HG03139 (cell line): ENCODE data around the gene LBR.

Experiments
- ATAC-seq: cut with Tn5 transposase; IDR thresholded peaks from one replicate; pipeline ENCODE4 v1.9.1; 2021; ENCODE audit not compliant: unreplicated experiment

Gene LBR

DNA sequence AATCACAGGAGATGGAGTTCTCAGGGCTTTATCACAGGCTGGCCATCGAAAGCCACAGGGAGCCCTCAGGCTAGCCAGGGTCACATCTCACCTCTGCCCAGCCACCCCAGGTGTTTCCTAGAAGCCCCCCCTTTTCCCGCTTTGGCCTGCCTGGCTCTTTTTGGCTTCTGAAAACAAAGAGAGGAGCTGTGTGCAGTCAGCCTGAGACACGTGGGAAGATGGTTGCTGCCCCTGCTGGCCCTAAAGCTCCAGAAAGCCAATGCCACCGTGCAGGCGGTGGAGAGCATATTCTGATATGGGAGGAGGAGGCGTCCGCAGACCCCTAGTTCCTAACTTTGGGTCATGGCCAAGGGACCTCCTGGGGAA, 18.7 kb upstream of the LBR start:
- no peak for ATAC-seq

DNA sequence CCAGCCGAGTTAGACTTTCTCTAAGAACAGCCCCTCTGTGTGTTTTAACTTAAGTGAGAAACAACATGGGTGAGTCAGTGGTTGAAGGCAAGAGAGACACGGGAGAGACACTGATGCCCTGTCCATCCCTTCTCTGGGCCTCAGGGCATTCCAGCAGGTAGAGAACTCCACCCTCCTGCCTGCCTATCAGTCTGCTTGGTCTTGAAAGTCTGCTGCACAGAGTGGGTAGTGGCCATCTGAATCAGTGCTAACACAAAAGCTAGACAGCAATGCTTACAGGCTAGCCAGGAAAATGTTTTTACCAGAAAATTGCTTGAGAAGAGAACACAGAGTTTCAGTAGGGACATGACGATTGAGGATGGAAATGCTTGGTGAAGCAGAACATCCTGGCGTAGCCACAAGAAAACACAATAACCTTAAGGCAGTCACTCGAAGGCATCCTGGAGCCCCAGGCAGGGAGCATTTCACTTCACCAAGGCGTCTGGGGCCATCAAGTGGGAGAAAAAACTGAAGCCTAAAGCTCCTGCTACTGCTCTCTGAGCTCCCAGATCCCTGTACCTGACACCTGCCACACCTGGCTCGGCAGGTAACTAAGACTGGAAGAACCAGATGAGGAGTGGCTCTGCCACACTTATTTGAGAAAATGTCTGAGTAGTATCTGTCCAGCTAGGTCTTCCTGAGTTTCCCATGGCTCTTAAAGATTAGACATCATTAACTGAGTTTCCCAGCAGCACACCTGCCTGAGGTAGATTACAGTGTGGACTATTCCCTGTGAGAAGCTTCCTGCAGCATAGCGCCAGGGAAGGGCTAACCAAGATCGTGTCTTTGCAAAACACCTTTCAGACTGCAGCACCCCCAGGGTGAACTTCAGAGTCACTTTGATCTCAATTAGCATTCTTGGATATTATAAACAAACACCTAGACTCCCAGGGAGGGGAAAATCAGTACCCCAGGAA, 18.1 kb upstream of the LBR start:
- ATAC-seq = no peak

DNA sequence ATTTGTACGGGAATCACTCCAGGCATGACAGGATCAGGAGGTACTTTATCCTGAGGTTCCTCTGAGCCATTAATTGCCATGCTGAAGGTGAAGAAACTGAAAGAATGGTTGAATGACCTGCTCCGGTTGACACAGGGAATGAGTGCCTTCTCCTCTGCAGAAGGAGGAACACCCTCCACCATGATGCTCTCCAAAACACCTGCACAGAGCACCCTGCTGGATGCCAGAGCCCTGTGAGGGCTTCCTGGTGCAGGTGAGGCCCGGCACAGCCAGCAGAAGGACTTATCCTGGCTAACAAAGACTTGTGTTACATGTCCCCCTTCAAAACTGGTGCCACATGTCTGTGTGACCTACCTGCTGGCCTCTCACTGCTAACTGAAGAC, 14.3 kb upstream of the LBR start:
- no peak for ATAC-seq

DNA sequence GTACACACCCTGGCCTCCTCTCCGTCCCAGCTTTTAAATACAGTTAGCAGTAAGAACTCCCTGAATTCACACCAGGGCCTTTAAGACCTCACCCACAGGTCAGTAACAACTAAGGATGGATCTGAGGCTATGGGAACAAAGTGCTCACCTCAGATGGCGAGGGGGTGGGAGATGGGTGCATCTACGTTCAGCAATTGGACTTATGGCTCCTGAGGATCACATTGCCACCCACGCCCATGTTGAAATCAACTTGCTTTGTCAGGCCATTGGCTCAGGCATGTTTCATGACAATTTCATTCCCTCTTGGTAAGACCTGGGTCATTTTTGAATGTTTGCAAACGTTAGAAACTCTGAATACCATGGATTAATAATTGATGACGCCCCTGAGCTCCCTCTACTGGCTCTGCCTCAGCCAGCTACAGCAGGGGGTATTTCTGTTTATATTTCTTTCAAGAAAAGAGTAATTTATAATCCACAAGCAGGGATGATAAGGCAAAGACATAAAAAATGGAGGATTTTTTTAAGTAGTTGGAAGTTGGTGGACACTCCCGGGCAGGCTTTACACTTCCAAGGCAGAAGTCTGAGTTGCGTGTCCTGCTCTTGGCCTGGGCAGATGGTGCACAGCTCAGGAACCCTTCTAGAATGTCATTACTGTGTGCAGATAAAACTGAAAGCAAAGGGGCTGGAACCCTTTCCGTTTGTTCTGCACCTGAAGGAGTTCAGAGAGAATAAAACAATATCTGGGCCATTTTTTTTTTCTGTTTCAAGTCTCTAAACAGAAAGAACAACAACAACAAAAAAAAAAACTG, 13.7 kb upstream of the LBR start:
- ATAC-seq = peak; percentile 41

DNA sequence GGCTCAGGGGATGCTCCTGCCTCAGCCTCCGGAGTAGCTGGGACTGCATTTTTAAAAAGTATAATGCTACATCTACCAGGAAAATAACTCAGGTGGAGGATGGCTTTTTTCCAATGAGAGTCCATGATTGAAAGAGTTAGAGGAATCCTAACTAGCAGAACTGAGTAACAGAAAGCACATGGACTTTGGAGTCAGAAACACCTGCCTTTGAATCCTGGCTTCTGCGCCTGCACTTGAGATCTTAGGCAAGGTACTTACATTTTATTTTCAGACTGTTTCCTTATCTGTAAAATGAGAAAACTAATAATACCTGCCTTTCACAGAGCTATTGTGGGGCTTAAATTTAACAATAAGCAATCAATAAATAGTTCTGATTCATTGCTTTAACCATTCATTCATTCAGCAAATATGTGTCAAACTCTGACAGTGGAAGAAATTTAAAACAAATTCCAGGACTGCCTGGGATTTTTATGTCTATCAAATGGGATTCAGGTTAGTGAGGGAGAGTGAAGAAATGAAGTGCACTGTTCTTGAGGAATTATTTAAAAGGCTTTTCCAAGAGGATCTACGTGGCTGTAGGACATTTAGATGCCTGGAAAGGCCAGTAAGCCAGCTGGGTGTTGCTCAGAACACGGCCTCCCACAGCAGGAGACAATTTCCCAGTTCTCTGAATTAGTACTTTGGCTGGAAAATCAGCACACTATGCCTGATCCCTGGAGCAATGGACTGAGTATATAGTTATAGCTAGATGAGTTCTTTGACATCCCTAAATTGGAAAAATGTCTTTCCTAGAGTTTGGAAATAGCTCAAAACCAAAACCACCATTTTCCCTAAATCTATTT, 12.8 kb upstream of the LBR start:
- no peak for ATAC-seq

DNA sequence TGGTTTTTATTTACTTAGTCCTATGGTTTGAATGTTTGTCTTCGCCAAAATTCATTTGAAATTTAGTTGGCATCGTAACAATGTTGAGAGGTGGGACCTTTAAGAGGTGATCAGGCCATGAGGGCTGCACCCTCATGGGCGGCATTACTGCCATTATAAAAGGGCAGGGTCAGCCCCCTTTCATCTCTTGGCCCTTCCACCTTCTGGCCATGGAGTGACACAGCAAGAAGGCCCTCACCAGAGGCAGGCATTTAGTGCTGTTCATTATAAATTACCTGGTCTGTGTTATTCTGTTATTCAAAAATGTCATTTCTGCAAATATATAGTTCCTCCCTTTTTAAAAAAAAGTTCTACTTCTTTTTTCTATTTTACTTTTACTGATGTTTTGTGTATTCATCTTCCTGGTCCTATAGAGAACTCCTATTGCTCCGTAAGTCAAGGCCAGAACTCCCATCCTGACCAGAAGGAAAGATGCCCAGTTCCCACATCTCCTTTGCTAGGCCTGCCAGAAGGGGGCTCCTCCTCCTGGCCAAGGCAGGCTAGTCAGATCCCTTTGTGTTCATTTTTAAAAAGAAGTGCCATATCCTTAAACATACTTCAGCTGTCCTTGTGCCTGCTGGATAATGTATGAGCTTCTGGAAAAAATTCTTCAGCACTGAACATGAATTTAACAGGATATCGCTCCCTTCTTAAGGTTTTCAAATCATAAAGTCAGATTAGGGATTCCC, 10.0 kb upstream of the LBR start:
- no peak for ATAC-seq

DNA sequence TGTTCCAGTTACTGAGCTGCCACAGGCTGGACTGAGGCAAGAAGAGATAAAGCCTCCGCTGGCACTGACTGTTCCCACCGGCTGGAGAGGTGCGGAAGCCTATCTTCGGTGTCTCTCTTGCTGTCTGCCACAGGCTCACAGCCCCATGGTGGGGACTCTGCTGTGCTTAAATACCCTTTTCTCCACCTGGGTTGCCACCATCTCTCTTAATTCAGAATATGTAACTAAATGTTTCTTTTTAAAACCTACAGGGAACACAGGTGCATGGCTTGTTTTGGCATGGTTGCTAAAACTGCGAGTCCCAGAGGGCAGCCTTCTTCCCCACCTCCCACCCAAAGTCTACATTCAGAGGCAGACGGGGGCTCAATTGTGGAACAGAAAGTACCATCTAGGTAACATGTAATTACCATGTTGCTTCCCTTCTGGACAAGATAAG, 8.1 kb upstream of the LBR start:
- peak; percentile 67 for ATAC-seq

DNA sequence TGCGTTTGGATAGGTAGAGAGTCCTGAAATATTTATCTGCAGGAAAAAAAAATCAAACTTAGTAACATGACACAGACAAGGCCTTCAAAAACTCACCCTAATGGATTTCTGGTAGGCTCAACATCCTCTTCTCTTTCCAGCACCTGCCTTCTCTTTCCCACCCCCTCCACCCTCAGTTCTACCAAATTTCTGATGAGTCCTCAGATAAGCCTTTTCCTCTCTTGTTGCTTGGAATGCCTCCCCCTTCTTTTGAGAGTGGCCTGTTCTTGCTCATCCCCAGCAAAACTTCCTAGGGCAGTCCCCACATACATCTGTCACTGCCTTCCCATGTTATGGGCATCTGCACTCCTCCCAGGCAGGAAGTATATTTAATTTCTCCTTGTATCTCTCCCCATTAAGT, 7.6 kb upstream of the LBR start:
- ATAC-seq = peak; percentile 21

DNA sequence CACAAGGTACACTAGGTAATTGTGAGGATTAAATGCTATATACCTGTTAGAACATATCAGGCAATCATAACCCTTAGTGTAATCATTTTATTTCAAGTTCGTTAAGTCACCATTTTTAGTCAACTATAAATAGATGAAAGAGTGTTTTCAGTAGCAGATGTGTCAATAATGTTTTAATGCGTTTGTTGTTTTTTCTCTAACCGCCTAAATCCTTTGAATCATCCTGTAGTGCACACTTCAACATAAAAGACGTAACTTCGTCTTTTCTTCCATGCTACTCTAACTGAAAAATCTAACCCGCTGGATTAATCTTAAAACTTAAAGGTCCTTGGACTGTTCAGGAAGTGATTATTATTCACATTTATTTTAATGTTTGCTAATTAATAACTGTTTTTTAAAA, 7.2 kb upstream of the LBR start:
- ATAC-seq = no peak

DNA sequence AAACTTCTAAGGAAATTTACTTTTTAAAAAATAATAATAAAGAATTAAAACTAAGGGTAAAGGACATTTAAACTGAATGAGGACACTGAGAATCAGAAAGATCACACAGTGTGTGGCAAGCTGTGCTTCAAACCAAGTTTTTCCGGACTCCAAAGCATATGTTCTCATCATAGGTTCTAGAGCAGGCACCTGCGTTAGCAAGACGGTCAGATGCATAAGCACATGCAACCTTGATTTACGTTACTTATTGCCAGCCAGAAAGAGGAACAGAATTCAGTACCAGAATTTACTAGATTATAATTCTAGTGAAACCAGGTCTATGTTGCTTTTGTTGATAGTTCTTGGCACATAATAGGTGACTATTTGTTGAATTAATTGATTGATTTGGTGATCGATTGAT, 6.2 kb upstream of the LBR start:
- no peak for ATAC-seq

DNA sequence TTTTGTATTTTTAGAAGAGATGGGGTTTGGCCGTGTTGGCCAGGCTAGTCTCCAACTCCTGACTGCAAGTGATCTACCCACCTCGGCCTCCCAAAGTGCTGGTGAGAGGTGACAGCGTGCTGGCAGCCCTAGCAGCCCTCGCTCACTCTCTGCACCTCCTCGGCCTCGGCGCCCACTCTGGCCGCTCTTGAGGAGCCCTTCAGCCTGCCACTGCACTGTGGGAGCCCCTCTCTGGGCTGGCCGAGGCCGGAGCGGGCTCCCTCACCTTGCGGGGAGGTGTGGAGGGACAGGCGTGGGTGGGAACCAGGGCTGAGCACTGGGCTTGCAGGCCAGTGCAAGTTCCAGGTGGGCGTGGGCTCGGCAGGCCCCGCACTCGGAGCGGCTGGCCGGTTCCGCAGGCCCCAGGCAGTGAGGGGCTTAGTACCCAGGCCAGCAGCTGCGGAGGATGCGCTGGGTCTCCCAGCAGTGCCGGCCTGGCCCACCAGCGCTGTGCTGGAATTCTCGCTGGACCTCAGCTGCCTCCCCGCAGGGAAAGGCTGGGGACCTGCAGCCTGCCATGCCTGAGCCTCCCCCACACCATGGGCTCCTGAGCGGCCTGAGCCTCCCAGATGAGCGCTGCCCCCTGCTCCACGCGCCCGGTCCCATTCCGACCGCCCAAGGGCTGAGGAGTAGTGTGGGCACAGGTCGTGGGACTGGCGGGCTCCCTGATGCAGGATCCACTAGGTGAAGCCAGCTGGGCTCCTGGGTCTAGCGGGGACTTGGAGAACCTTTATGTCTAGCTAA, 3.4 kb upstream of the LBR start:
- ATAC-seq = no peak

DNA sequence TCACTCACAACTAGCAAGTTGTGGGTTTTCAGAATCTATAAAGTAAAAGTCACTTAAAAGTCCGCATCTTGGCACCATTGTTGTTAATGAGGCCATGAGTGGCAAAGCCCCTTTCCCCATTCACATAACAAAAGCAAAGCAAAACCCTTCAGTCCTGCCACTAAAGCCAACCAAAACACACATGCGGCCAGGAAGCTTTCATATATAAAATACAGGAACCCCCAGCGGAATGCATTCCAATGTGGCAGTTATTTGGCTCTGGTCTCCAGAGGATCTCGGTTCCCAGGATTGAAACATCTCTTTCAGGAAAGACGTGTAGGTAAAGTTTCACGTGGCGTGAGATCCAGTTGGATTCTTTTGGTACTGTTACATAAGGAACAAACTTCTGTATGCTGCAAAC, 2.5 kb upstream of the LBR start:
- no peak for ATAC-seq

DNA sequence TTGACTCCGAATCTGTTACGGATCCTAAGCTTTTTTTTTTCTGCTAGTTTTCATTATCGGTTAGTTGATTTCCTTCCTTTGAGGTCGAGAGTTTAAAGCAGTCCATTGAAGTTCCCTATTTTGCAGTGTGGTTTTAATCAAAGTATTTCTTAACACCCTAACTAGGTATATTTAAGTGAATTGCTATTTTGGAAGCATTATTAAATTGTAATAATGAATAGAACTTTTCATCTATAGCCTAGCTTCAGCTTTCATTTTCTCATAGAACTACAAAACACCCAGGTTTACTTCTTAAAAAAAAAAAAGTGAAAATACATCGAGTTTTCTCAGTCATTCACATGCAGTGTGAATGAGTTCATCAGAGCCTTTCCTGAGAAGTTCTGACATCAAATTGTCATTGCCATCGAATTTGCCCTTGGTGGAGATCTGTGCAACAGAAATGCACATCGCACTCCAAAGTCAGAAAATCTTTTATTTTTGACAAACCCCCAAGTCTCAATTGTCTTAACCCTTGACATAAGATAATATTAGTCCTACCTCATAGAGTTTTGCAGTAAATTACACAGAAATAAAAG, 1.1 kb upstream of the LBR start:
- no peak for ATAC-seq

DNA sequence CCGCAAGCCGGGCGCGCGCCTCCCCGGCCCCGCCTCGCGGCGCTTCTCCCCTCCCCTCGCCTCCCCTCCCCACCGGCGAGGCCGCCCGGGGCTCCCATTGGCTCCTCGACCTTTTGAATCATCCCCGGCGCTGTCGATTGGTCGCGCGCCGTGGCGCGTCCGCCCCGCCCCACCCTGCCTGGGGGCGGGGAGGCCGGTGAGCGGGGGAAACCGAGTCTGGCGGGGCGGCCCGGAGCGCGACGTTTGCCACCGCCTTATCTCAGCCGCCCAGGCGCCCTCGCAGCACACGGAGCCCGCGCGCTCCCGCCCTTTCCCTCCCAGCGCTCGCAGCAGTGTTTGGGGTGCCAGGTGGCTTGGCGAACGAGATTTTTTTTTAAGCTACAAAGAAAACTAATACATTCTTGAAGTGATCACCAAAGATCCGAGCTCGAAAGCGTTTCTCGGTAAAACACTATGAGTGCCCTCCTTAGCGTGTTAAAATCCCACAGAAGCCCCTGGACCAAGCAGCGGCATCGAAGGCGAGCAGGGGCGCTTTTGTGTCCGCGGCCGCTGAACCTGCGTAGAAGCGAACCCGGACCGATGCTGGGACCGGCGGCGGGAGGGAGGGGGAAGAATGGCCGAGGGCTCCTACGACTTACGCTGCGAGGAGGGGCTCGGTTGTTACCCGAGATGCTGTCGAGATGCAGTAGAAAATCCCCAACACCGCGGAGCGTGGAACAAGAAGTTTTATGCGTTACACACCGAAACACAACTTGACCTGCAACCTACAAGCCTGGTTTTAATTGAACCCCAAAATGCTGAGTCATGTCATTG, 436 bp upstream of the LBR start:
- peak; percentile 88 for ATAC-seq

DNA sequence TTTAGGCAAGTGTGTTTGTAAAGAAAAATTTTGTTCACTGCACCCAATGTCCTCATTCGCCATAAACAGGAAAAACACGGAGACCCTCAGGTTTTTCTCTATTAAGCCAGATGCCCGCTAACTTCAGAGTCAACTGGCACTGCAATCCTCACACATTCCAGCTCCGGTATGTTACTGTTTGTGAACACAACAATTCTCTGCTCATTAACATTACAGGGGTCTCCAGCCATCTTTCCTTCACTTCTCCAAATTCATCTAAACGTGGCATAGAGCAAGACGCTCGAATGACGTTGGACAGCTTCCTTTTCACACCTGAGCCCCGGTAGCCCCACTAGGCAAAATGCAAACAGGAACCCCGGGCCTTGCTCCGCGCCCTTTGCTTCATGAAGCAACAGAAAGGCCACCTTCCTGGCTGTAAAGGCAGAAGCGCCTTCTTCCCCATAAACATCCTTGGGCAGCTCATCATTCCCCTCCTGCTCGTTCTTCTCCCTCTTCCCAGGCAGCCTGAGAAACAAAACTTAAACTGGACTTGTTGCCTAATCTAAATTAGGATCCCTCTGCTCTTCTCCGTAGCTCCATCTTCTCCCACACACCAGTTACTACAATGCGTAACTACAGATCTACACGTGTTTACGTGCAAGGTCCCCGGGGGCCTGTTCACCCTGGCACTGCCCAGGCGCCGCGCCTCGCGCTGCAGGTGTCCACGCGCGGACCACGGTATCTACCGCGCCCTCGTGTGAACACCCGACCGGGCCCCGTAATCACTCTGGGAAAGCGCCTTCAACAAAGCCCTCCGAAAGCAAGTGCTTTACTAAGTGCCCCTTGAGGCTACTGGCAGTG, 1.2 kb downstream of the LBR start:
- no peak for ATAC-seq

DNA sequence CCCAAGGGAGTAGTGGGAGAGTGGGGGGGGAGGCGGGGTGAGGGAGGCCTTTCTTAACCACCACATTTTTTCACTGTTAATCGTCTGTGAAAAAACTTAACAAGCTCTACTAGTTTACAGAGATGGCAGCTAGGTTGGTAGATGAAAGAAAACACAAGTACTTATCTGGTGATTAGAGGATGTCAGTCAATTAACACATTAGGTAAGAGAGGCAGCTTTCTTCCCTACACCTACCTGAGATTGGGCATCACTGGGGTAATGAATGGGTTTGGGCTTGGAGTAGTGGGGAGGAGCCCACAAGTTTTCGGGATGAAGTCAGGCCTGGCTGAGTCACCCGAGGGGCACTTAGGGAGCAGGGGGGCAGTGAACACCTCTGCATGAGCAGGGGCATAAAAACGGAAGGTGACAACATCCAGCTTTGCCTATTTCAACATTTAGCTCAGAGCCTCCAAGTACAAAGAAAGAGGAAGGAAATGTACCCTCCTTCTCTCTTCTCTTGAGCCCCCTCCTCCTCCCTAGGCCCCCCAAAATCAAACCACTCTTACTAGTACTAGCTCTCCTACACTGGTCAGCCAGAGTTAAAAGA, 2.5 kb downstream of the LBR start:
- no peak for ATAC-seq

DNA sequence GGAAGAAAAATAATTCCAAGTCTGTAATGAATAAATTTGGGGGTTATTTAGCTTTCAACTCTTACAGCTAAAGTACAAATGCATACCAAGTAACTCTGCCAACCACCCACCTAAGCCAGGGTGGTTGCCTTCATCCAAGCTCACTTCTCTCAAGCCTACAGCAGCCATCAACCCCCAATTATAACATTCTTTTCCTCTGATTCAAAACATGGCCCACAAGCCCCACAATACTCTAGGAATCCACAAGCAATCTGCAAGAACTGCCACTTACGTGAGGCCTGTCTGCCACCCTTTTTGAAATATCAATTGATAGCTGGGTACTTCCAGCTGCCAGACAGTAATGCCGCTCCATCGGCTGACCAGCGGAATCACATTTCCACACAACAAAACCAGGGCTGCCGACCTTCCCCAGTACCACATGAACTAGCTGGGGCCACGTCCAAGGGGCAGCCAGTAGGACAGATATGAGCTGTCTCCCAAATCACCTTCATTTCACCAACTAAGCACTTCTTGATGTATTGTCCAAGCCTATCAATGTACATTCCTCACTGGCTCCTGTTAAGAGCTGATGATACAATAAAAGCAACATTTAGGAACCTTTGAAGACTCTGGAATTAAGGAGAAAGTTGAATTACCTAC, 3.2 kb downstream of the LBR start:
- ATAC-seq = no peak
